GM19372 (cell line): ENCODE measurements around the gene ZNF177.
A peak's percentile ranks its signal among the peaks of the same experiment; 100 is the strongest.
"Not testable (repeated sequence)": the region's sequence is repeated elsewhere in the genome, so short reads cannot be mapped to it uniquely, and the experiment has no call there.

Experiments
- ATAC-seq: cut with Tn5 transposase; IDR thresholded peaks from one replicate; pipeline ENCODE4 v1.9.1; 2021; ENCODE audit warnings: mild to moderate bottlenecking, low read depth, moderate library complexity; ENCODE audit not compliant: unreplicated experiment

Gene ZNF177

GRCh38 chr19:9362905-9363304 lies at the start of gene ZNF177:
TSS of gene ZNF177 (plus strand) at chr19:9363013. CDS start at chr19:9378312, 15,299 bp downstream.
- ATAC-seq, result no peak

GRCh38 chr19:9313756-9314155 lies 49.1 kb upstream of the ZNF177 start:
- no peak for ATAC-seq

- ATAC-seq, result no peak
Measured at GRCh38 chr19:9321338-9321737, 41.5 kb upstream of the ZNF177 start.

GRCh38 chr19:9321756-9322155 lies 41.1 kb upstream of the ZNF177 start:
- not testable (repeated sequence) for ATAC-seq

GRCh38 chr19:9322201-9322600 lies 40.6 kb upstream of the ZNF177 start:
- not testable (repeated sequence) for ATAC-seq

- ATAC-seq, result no peak
Measured at GRCh38 chr19:9323557-9323918, 39.3 kb upstream of the ZNF177 start.

- peak; percentile 96 for ATAC-seq
Measured at GRCh38 chr19:9323919-9324583, 38.8 kb upstream of the ZNF177 start, which contains the start of gene ZNF559. TSS of gene ZNF559 (plus strand) at chr19:9324179. CDS start at chr19:9338550, 14,371 bp downstream.

- ATAC-seq, result no peak
Measured at GRCh38 chr19:9324584-9324962, 38.2 kb upstream of the ZNF177 start.

- ATAC-seq, result no peak
Measured at GRCh38 chr19:9329999-9330398, 32.8 kb upstream of the ZNF177 start.

GRCh38 chr19:9342610-9343304 lies 20.1 kb upstream of the ZNF177 start:
- no peak for ATAC-seq

- no peak for ATAC-seq
Measured at GRCh38 chr19:9345005-9345404, 17.8 kb upstream of the ZNF177 start.

- no peak for ATAC-seq
Measured at GRCh38 chr19:9348253-9348652, 14.6 kb upstream of the ZNF177 start.

GRCh38 chr19:9348671-9349070 lies 14.1 kb upstream of the ZNF177 start:
- ATAC-seq, result no peak

GRCh38 chr19:9352505-9352904 lies 10.3 kb upstream of the ZNF177 start:
- no peak for ATAC-seq

- no peak for ATAC-seq
Measured at GRCh38 chr19:9353011-9353410, 9.8 kb upstream of the ZNF177 start.

- no peak for ATAC-seq
Measured at GRCh38 chr19:9354651-9355050, 8.2 kb upstream of the ZNF177 start.

- no peak for ATAC-seq
Measured at GRCh38 chr19:9370738-9371619, 8.2 kb downstream of the ZNF177 start.

- ATAC-seq, result no peak
Measured at GRCh38 chr19:9381361-9381785, 18.6 kb downstream of the ZNF177 start.

GRCh38 chr19:9406798-9407352 lies 44.1 kb downstream of the ZNF177 start:
- no peak for ATAC-seq

- ATAC-seq, result no peak
Measured at GRCh38 chr19:9407827-9408226, 45.0 kb downstream of the ZNF177 start.
